Testis (tissue), 2 donors: ENCODE data around the gene MTFP1.

Source experiments
- POLR2A ChIP-seq: fragments of 450-650 bp; IDR thresholded peaks from one replicate; pipeline ENCODE4 v1.6.1; 2017; ENCODE audit warnings: antibody characterized with exemption, mild to moderate bottlenecking, moderate library complexity
- TF ChIP-seq, protein P1 (sequence below), 3 experiments: fragments of 450-650 bp in 2 of 3; fragments of 200-600 bp in 1 of 3; sonication (generic) in 1 of 3; IDR thresholded peaks; one replicate each; pipeline ENCODE4 v1.5.1; 2016 to 2019; ENCODE audit warnings: antibody characterized with exemption in 3 of 3, mild to moderate bottlenecking in 2 of 3, moderate library complexity in 1 of 3

- TF ChIP-seq, protein P1, sequence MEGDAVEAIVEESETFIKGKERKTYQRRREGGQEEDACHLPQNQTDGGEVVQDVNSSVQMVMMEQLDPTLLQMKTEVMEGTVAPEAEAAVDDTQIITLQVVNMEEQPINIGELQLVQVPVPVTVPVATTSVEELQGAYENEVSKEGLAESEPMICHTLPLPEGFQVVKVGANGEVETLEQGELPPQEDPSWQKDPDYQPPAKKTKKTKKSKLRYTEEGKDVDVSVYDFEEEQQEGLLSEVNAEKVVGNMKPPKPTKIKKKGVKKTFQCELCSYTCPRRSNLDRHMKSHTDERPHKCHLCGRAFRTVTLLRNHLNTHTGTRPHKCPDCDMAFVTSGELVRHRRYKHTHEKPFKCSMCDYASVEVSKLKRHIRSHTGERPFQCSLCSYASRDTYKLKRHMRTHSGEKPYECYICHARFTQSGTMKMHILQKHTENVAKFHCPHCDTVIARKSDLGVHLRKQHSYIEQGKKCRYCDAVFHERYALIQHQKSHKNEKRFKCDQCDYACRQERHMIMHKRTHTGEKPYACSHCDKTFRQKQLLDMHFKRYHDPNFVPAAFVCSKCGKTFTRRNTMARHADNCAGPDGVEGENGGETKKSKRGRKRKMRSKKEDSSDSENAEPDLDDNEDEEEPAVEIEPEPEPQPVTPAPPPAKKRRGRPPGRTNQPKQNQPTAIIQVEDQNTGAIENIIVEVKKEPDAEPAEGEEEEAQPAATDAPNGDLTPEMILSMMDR (IDR thresholded peaks at IDR 0.05): no peak
- TF ChIP-seq POLR2A: no peak
Observed at GRCh38 chr22:30439226-30439625, 13.7 kb downstream of the MTFP1 start.
